ENCODE data around the gene TMEM37.

The TMEM37 gene

GRCh38 chr2:119461811-119462210, 30.2 kb downstream of the TMEM37 start:
- DNase-seq = no peak

- no peak for DNase-seq
These were observed 30.9 kb downstream of the TMEM37 start for GRCh38 chr2:119462574-119462973.

GRCh38 chr2:119463136-119463535, 31.5 kb downstream of the TMEM37 start:
- DNase-seq = no peak

- no peak for DNase-seq
These were observed 32.3 kb downstream of the TMEM37 start for GRCh38 chr2:119463990-119464389.

GRCh38 chr2:119464981-119465380, 33.3 kb downstream of the TMEM37 start:
- no peak for DNase-seq

GRCh38 chr2:119465687-119466086, 34.0 kb downstream of the TMEM37 start:
- no peak for DNase-seq

- no peak for DNase-seq
These were observed 34.7 kb downstream of the TMEM37 start for GRCh38 chr2:119466373-119466772.

- no peak for DNase-seq
These were observed 36.7 kb downstream of the TMEM37 start for GRCh38 chr2:119468154-119468955.

GRCh38 chr2:119469131-119469530, 37.5 kb downstream of the TMEM37 start:
- no peak for DNase-seq

GRCh38 chr2:119469661-119470297, 38.1 kb downstream of the TMEM37 start:
- no peak for DNase-seq

- DNase-seq = no peak
These were observed 41.1 kb downstream of the TMEM37 start for GRCh38 chr2:119472749-119473148.

GRCh38 chr2:119473621-119474370, 42.1 kb downstream of the TMEM37 start:
- no peak for DNase-seq

GRCh38 chr2:119474371-119475224, 42.9 kb downstream of the TMEM37 start:
- DNase-seq = no peak

- DNase-seq = peak; percentile 41
These were observed 43.7 kb downstream of the TMEM37 start for GRCh38 chr2:119475225-119475856.

- DNase-seq = no peak
These were observed 44.2 kb downstream of the TMEM37 start for GRCh38 chr2:119475857-119476244.

- DNase-seq = peak; percentile 21
These were observed 44.9 kb downstream of the TMEM37 start for GRCh38 chr2:119476301-119477112.

- DNase-seq = no peak
These were observed 45.5 kb downstream of the TMEM37 start for GRCh38 chr2:119477113-119477505.

GRCh38 chr2:119478188-119478977, 46.7 kb downstream of the TMEM37 start:
- DNase-seq = no peak

GRCh38 chr2:119478978-119479295, 47.3 kb downstream of the TMEM37 start:
- no peak for DNase-seq

- no peak for DNase-seq
These were observed 48.5 kb downstream of the TMEM37 start for GRCh38 chr2:119480184-119480583.

GRCh38 chr2:119480718-119481142, 49.1 kb downstream of the TMEM37 start:
- no peak for DNase-seq

All from DMS 273 treated with DMSO at 0.1 percent for 48 hours (cell line).